Osteocyte (in vitro differentiated cells): ENCODE measurements around the gene AP3B1. TPM values are rescaled to one million over a fixed set of nuclear protein-coding genes. Genes with fewer than 3 reads are reported as not detected.

ENCODE experiments used
- DNase-seq: peaks from one replicate; pipeline ENCODE4 v3.0.0; 2021; ENCODE audit warnings: mixed read lengths; ENCODE audit not compliant: unreplicated experiment; ENCODE audit errors: extremely low spot score
- H3K27ac Mint-ChIP-seq: one replicate; pipeline ENCODE4 v1.8.0; 2021; ENCODE audit warnings: mild to moderate bottlenecking, mixed read lengths; ENCODE audit not compliant: unreplicated experiment
- H3K27me3 Mint-ChIP-seq: one replicate; pipeline ENCODE4 v1.8.0; 2021; ENCODE audit warnings: mixed read lengths; ENCODE audit not compliant: unreplicated experiment
- H3K36me3 Mint-ChIP-seq: one replicate; pipeline ENCODE4 v1.8.0; 2021; ENCODE audit warnings: mixed read lengths; ENCODE audit not compliant: unreplicated experiment
- H3K4me1 Mint-ChIP-seq: one replicate; pipeline ENCODE4 v1.8.0; 2021; ENCODE audit warnings: mixed read lengths; ENCODE audit not compliant: unreplicated experiment
- H3K4me3 Mint-ChIP-seq: one replicate; pipeline ENCODE4 v1.8.0; 2021; ENCODE audit warnings: mild to moderate bottlenecking, moderate library complexity, mixed read lengths; ENCODE audit not compliant: unreplicated experiment
- H3K9me3 Mint-ChIP-seq: one replicate; pipeline ENCODE4 v1.8.0; 2021; ENCODE audit warnings: mixed read lengths; ENCODE audit not compliant: unreplicated experiment
- CTCF ChIP-seq: fragments of 200-600 bp; sonication (generic); IDR thresholded peaks from 2 replicates; pipeline ENCODE4 v1.5.0; 2021; ENCODE audit warnings: antibody characterized with exemption, mild to moderate bottlenecking, moderate library complexity
- total RNA-seq: library from RNA; stranded (reverse); gene quantifications from 2 replicates; pipeline ENCODE4 v1.2.1, GENCODE V29; 2021

AP3B1 gene
- total RNA-seq, 1 donor from 2014 or later = 57.0 TPM

DNA sequence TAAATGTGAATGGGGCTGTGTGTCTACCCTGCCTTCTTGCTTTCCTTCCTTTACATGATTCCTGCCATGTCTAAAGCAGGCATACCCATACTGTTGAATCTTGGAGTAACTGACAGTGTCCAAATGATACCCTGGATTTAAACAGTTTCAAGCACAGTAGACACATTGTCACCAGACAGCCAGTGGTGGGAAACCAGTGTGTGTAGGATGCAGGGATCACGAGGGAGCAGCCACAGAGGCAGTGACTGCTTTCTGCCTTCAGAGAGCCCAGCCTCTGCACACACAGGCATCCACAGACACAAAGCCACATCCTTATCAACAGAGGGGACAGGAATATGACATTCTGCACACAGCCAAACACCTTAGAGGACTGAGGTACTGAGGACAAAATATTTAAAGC lies 334.2 kb downstream of the AP3B1 start:
- TF ChIP-seq CTCF = no peak
- no peaks in the 10 kb centered on the region for H3K9me3 Mint-ChIP-seq
- H3K4me1 Mint-ChIP-seq = peaks cover 1% of the 10 kb centered on the region
- no peaks in the 10 kb centered on the region for H3K36me3 Mint-ChIP-seq
- peaks cover 24% of the 10 kb centered on the region for H3K27me3 Mint-ChIP-seq
- H3K27ac Mint-ChIP-seq = no peak overlapping the region
- no peak overlapping the region for H3K4me3 Mint-ChIP-seq
- no peak for DNase-seq

DNA sequence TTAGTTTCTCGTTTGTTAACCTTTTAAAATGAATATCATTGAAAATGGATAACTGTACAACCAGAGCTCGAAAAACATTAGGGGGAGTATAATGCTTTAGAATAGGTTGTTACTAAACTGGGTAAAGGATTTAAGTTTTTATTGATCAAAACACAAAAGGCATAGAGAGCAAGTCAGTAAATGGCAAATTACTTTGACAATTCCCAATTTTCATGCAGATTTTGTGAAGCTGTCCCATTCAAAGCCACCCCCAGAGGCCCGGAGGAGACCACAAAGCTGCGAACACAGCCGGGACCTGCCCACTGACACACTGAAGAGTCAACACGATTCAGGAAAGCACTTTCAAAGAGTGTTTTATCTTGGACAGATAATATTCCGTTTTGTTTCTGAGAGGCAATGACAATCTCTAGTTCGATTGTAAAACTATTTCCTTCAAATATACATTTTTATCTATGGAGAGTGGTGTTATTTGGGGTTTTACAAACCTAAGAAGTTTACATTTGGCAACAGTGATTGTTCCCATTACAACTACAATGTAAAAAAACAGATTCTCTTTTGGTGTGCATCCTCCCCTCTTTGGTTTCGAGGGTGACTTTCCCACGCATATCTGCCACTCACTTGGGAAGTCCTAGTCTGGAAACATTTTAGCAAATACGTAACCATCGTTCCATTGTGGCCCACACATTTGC lies 335.7 kb downstream of the AP3B1 start:
- TF ChIP-seq CTCF = no peak
- H3K27ac Mint-ChIP-seq = no peak overlapping the region
- peaks cover 1% of the 10 kb centered on the region for H3K4me1 Mint-ChIP-seq
- H3K4me3 Mint-ChIP-seq = no peak overlapping the region
- H3K36me3 Mint-ChIP-seq = no peaks in the 10 kb centered on the region
- peaks cover 23% of the 10 kb centered on the region for H3K27me3 Mint-ChIP-seq
- no peak for DNase-seq
- no peaks in the 10 kb centered on the region for H3K9me3 Mint-ChIP-seq

DNA sequence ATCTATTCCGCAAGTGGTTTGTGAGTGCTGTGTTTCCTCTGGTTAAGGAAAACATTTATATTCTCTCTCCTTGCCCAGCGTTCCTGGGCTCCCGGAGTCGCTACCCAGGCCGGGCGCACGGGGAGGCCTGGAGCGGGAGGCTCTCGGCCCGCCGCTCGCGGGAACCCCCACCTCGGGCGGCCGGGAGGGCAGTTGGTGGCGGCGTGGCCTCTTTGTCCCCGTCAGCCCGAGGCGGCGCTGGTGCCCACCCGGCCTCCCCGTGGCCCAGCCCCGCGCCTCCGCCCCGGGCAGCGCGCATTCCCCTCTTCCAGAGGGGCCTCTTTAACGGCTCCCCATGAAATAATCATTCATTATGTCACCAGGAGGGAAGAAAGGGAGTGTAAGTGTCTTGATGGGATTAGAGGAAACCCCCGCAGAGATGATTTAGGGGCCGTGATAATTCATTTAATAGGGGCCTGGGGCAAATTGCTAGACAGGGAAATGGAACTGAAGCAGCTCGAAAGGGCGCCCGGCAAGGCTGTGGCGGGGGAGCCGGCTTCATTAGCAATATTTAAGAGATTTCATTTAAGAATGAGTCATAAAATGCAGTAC lies 336.5 kb downstream of the AP3B1 start:
- Mint-ChIP-seq H3K4me1 (peaks cover 1% of the 10 kb centered on the region), H3K27ac (no peak overlapping the region), H3K4me3 (peak overlapping the region; percentile 32), H3K9me3 (no peaks in the 10 kb centered on the region), H3K27me3 (peaks cover 19% of the 10 kb centered on the region), H3K36me3 (no peaks in the 10 kb centered on the region)
- no peak for TF ChIP-seq CTCF
- no peak for DNase-seq

DNA sequence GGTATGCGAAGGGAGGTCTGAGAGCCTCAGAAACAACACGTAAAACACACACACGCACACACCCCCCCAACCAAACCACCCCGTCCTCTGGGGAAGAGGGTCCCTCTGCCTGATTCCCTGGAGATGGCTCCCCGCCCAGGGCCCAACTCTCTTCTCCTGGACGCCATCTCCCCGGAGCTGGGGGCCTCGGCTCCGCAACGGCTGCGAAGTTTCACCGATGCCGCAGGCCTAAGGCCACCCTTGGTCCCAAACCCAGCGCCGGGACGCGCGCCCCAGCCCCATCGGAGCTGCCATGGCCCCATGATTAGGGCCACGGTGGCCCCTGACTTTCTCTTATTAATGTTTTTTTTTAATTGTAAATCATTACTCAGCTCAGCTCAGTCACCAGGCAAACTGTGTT lies 337.0 kb downstream of the AP3B1 start:
- no peak for TF ChIP-seq CTCF
- no peak for DNase-seq
- Mint-ChIP-seq H3K27me3 (peaks cover 14% of the 10 kb centered on the region), H3K9me3 (no peaks in the 10 kb centered on the region), H3K4me3 (no peak overlapping the region), H3K27ac (no peak overlapping the region), H3K4me1 (peaks cover 1% of the 10 kb centered on the region), H3K36me3 (no peaks in the 10 kb centered on the region)

DNA sequence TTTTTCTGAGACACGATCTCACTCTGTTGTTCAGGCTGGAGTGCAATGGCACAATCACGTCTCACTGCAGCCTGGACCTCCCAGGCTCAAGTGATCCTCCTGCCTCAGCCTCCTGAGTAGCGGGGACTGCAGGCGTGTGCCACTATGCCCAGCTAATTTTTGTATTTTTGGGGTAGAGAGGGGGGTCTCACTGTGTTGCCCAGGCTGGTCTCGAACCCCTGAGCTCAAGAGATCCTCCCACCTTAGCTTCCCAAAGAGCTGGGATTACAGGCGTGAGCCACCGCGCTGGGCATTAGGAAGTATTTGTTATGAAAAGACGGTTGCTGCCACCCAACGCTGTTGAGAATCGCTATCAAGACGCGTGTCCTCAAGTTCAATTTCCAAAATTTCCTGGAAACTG lies 337.4 kb downstream of the AP3B1 start:
- H3K27ac Mint-ChIP-seq = no peak overlapping the region
- peaks cover 12% of the 10 kb centered on the region for H3K27me3 Mint-ChIP-seq
- DNase-seq = no peak
- no peaks in the 10 kb centered on the region for H3K9me3 Mint-ChIP-seq
- H3K36me3 Mint-ChIP-seq = no peaks in the 10 kb centered on the region
- H3K4me1 Mint-ChIP-seq = peaks cover 1% of the 10 kb centered on the region
- H3K4me3 Mint-ChIP-seq = no peak overlapping the region
- TF ChIP-seq CTCF = no peak
